Gastroesophageal sphincter (tissue), 4 donors: ENCODE data around the gene NDUFA6. TPM values are rescaled to one million over a fixed set of nuclear protein-coding genes. Genes with fewer than 3 reads are reported as not detected.
A peak's percentile ranks its signal among the peaks of the same experiment; 100 is the strongest.

Experiments
- ATAC-seq: fragments of 150-250 bp; one replicate; pipeline ENCODE4 v1.9.1; 2016; ENCODE audit warnings: mild to moderate bottlenecking, moderate library complexity
- H3K27ac ChIP-seq, 4 donors: fragments of 200-600 bp; sonication (generic) in 3 of 4; 1 replicate in 3 of 4; 2 replicates in 1 of 4; pipeline ENCODE4 v1.5.1; 2016 to 2019
- H3K27me3 ChIP-seq: fragments of 200-600 bp; sonication (generic); one replicate; pipeline ENCODE4 v1.5.1; 2019
- H3K36me3 ChIP-seq, 2 donors: fragments of 200-600 bp; sonication (generic); one replicate each; pipeline ENCODE4 v1.5.1; 2019; ENCODE audit warnings: control low read depth in 1 of 2
- H3K4me1 ChIP-seq, 3 donors: fragments of 200-600 bp; sonication (generic); 1 replicate in 2 of 3; 2 replicates in 1 of 3; pipeline ENCODE4 v1.5.1; 2016 to 2019; ENCODE audit warnings: control low read depth in 2 of 3
- H3K4me3 ChIP-seq, 2 donors: fragments of 200-600 bp; sonication (generic); one replicate each; pipeline ENCODE4 v1.5.1; 2019; ENCODE audit warnings: mild to moderate bottlenecking in 1 of 2, moderate library complexity in 1 of 2
- H3K9me3 ChIP-seq, 3 donors: fragments of 200-600 bp; sonication (generic); one replicate each; pipeline ENCODE4 v1.5.1; 2017 to 2019; ENCODE audit warnings: control low read depth in 2 of 3
- CTCF ChIP-seq, 4 experiments: fragments of 200-600 bp in 2 of 4; fragments of 450-650 bp in 2 of 4; sonication (generic) in 1 of 4; IDR thresholded peaks; one replicate each; pipeline ENCODE4 v1.5.1; 2017 to 2019; ENCODE audit warnings: antibody characterized with exemption in 4 of 4, mild to moderate bottlenecking in 2 of 4, moderate library complexity in 2 of 4
- EP300 ChIP-seq: sonication (generic); formaldehyde crosslinking; IDR thresholded peaks from one replicate; pipeline ENCODE4 v1.6.1; 2017; ENCODE audit warnings: antibody characterized with exemption, mild to moderate bottlenecking
- POLR2A ChIP-seq, 2 donors: fragments of 450-650 bp; IDR thresholded peaks; one replicate each; pipeline ENCODE4 v1.6.1; 2017; ENCODE audit warnings: antibody characterized with exemption in 2 of 2, mild to moderate bottlenecking in 2 of 2, moderate library complexity in 1 of 2
- POLR2AphosphoS5 ChIP-seq: sonication (generic); formaldehyde crosslinking; IDR thresholded peaks from one replicate; pipeline ENCODE4 v1.6.1; 2017; ENCODE audit warnings: antibody characterized with exemption
- WGBS, 2 donors: methylation state at CpG; one replicate each; pipeline ENCODE4 v1.1.5; 2018; ENCODE audit warnings: low coverage in 1 of 2; 5-methylcytosine and 5-hydroxymethylcytosine counted together
- total RNA-seq, 4 donors: library from RNA; depleted of rRNA; stranded (reverse); fragments of >200 nt; gene quantifications; one replicate each; pipeline ENCODE4 v1.1.0, GENCODE V29; 2016

NDUFA6 gene
- total RNA-seq, 4 donors from 2014 or later = 59.8 to 102 (median 89.9) TPM

GRCh38 chr22:42079319-42080251, 11.0 kb downstream of the NDUFA6 start, which contains the start of gene SMDT1:
SMDT1 (plus strand) TSS chr22:42079700; CDS start chr22:42079769, 69 bp downstream.
- peak within 1 kb of the TSS; percentile 93 to 99 (median 98) for H3K27ac ChIP-seq
- peaks cover 5 to 71% (median 22%) of the 10 kb centered on the region in 3 donors for H3K4me1 ChIP-seq
- WGBS, 2 donors = 0 to 1% methylated on average over 7 to 11 of the region's 71 CpGs
- H3K4me3 ChIP-seq = peak within 1 kb of the TSS; percentile 36 to 70
- peak; percentile 96 for ATAC-seq
- peak in 1 of 4 experiments; percentile 14 for TF ChIP-seq CTCF (IDR thresholded peaks at IDR 0.05)
- TF ChIP-seq POLR2AphosphoS5 = peak; percentile 90
- TF ChIP-seq EP300 = no peak
- peak; percentile 88 to 92 for TF ChIP-seq POLR2A (IDR thresholded peaks at IDR 0.05)
- no peaks in the 10 kb centered on the region for H3K9me3 ChIP-seq
- H3K36me3 ChIP-seq = peaks cover 0 to 58% of the 10 kb centered on the region in 2 donors
- H3K27me3 ChIP-seq = no peaks in the 10 kb centered on the region

- peak overlapping the region; percentile 36 to 70 for H3K4me3 ChIP-seq
- no peaks in the 10 kb centered on the region for H3K9me3 ChIP-seq
- peak overlapping the region; percentile 93 to 99 (median 98) for H3K27ac ChIP-seq
- peaks cover 0 to 49% of the 10 kb centered on the region in 2 donors for H3K36me3 ChIP-seq
- TF ChIP-seq POLR2A (IDR thresholded peaks at IDR 0.05) = no peak
- TF ChIP-seq POLR2AphosphoS5 = no peak
- no peak for TF ChIP-seq CTCF (IDR thresholded peaks at IDR 0.05)
- no peak for TF ChIP-seq EP300
- no peaks in the 10 kb centered on the region for H3K27me3 ChIP-seq
- H3K4me1 ChIP-seq = peaks cover 5 to 74% (median 22%) of the 10 kb centered on the region in 3 donors
- WGBS, 2 donors = 5 to 20% methylated on average over 2 to 7 of the region's 24 CpGs
- ATAC-seq = peak; percentile 6
Measured at GRCh38 chr22:42078469-42079318, 11.9 kb downstream of the NDUFA6 start.

- H3K4me1 ChIP-seq = peaks cover 5 to 69% (median 22%) of the 10 kb centered on the region in 3 donors
- TF ChIP-seq POLR2AphosphoS5 = no peak
- TF ChIP-seq CTCF (IDR thresholded peaks at IDR 0.05) = no peak
- TF ChIP-seq EP300 = no peak
- no peak for TF ChIP-seq POLR2A (IDR thresholded peaks at IDR 0.05)
- peak overlapping the region; percentile 93 to 99 (median 98) for H3K27ac ChIP-seq
- H3K4me3 ChIP-seq = no peak overlapping the region
- H3K27me3 ChIP-seq = no peaks in the 10 kb centered on the region
- 92 to 96% methylated on average over 2 to 9 of the region's 21 CpGs for WGBS, 2 donors
- no peak for ATAC-seq
- H3K36me3 ChIP-seq = peaks cover 0 to 38% of the 10 kb centered on the region in 2 donors
- H3K9me3 ChIP-seq = no peaks in the 10 kb centered on the region
Measured at GRCh38 chr22:42077486-42078125, 13.0 kb downstream of the NDUFA6 start.

- Histone ChIP-seq H3K4me3 (no peak overlapping the region), H3K4me1 (peaks cover 5 to 68% (median 22%) of the 10 kb centered on the region in 3 donors), H3K27me3 (no peaks in the 10 kb centered on the region), H3K36me3 (peaks cover 0 to 32% of the 10 kb centered on the region in 2 donors), H3K27ac (peak overlapping the region in 3 of 4 donors; percentile 93 to 99 (median 97)), H3K9me3 (no peaks in the 10 kb centered on the region)
- no peak for ATAC-seq
- 81 to 86% methylated on average over 5 to 9 of the region's 20 CpGs for WGBS, 2 donors
- TF ChIP-seq CTCF (IDR thresholded peaks at IDR 0.05) = no peak
- TF ChIP-seq POLR2A (IDR thresholded peaks at IDR 0.05) = no peak
- TF ChIP-seq EP300 = no peak
- TF ChIP-seq POLR2AphosphoS5 = no peak
Measured at GRCh38 chr22:42076764-42077485, 13.6 kb downstream of the NDUFA6 start.
